ENCODE data around the gene SOX18. TPM values are rescaled to one million over a fixed set of nuclear protein-coding genes. Genes with fewer than 3 reads are reported as not detected.

The SOX18 gene
- total and polyA plus RNA-seq, 10 donors: 7.3 to 63.1 (median 23.9) TPM

DNA sequence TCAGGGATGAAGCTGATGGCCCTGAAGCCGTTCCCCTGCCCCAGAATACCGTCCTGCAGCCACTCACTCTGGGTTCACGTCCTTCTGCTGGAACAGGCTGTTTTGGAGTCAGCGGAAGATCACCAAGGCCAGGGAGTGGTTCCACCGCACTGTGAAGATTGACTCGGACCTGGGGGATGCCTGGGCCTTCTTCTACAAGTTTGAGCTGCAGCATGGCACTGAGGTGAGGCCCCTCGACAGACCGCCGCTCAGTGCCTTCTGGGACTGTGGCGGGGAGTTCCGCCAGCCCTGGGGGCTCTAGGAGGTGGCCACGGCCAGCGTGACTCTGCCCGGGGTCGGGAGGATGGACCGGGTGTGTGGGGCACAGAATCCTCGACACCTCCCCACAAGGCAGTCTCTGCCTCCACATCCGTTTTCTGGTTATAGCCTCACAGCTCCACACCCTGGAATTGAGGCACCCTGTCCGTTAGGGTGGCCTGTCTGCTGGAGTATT lies 17.6 kb downstream of the SOX18 start:
- DNase-seq: no peak
- WGBS, 5 donors: 89 to 94% (median 92%) methylated on average over 13 to 19 of the region's 19 CpGs

DNA sequence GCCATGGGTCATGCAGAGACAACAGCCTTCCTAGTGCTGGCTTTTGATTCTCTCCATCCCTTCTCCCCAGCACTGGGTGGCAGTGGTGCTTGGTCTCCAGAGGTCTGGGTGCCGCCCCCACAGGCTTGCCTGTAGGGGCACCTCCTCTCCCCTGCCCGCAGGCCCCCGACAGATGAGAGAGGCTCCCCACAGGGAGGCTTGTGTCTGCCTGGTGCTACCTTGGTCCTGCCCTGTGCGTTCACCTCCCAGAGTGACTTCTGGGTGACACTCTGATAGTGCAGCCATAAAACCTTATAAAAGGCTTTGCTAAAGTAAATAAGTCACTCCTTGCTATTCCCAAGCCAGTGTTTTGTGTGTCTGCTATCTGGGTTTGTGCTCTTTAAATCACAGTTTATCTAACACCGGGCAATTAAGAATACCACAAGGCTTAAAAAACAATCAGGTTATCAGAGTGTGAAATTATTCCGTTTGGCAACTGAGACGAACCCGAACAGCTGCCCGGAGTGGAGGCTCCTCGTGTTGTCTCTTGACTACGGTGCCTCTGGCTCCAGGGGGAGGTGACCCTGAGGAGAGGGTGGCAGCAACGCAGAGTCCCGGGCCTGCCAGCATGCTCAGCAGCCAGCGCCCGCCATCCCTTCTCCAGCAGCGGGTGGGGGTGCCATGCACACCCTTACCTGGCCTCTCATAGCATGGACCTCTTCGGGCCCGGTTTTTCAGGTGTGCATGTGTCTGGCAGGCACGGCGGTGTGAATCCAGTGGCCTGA lies 18.9 kb downstream of the SOX18 start:
- Histone ChIP-seq H3K4me1 (peaks cover 0 to 24% (median 11%) of the 10 kb centered on the region in 6 donors), H3K4me3 (no peak overlapping the region), H3K36me3 (peaks cover 15 to 100% (median 92%) of the 10 kb centered on the region in 6 donors), H3K27me3 (replicated peaks in 1 of 7) (no peaks in the 10 kb centered on the region), H3K9me3 (no peaks in the 10 kb centered on the region), H3K27ac (no peak overlapping the region)
- DNase-seq: no peak
- intact Hi-C loops (cut with DNase I; ENCODE audit: low total_unique reads): loop anchor here (10.0 kb wide), 1 partner anchor 46 kb away; the partner anchor contains the start of gene PRPF6
- WGBS, 5 donors: 95 to 96% (median 96%) methylated on average over 20 of the region's 20 CpGs
- peak in 1 of 3 donors; percentile 29 for TF ChIP-seq POLR2AphosphoS5 (IDR thresholded peaks at IDR 0.05)
- TF ChIP-seq, protein P1, sequence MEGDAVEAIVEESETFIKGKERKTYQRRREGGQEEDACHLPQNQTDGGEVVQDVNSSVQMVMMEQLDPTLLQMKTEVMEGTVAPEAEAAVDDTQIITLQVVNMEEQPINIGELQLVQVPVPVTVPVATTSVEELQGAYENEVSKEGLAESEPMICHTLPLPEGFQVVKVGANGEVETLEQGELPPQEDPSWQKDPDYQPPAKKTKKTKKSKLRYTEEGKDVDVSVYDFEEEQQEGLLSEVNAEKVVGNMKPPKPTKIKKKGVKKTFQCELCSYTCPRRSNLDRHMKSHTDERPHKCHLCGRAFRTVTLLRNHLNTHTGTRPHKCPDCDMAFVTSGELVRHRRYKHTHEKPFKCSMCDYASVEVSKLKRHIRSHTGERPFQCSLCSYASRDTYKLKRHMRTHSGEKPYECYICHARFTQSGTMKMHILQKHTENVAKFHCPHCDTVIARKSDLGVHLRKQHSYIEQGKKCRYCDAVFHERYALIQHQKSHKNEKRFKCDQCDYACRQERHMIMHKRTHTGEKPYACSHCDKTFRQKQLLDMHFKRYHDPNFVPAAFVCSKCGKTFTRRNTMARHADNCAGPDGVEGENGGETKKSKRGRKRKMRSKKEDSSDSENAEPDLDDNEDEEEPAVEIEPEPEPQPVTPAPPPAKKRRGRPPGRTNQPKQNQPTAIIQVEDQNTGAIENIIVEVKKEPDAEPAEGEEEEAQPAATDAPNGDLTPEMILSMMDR (IDR thresholded peaks at IDR 0.05 in 8 of 11, conservative IDR thresholded peaks at IDR 0.05 in 3 of 11): no peak

More for the DNA sequence above, 17.6 kb downstream of the SOX18 start:
- Histone ChIP-seq H3K9me3 (no peaks in the 10 kb centered on the region), H3K4me3 (no peak overlapping the region), H3K27ac (no peak overlapping the region), H3K27me3 (replicated peaks in 1 of 7) (peaks cover 0 to 6% (median 0%) of the 10 kb centered on the region in 7 donors), H3K36me3 (peaks cover 7 to 89% (median 78%) of the 10 kb centered on the region in 6 donors), H3K4me1 (peaks cover 0 to 37% (median 20%) of the 10 kb centered on the region in 6 donors)
- intact Hi-C loops (cut with DNase I; ENCODE audit: low total_unique reads): loop anchor here (10.0 kb wide), 1 partner anchor 47 kb away; the partner anchor contains the start of gene PRPF6
- TF ChIP-seq, protein P1 (IDR thresholded peaks at IDR 0.05 in 8 of 11, conservative IDR thresholded peaks at IDR 0.05 in 3 of 11): no peak
- TF ChIP-seq POLR2AphosphoS5 (IDR thresholded peaks at IDR 0.05): no peak
- TF ChIP-seq POLR2A (IDR thresholded peaks at IDR 0.05): no peak

DNA sequence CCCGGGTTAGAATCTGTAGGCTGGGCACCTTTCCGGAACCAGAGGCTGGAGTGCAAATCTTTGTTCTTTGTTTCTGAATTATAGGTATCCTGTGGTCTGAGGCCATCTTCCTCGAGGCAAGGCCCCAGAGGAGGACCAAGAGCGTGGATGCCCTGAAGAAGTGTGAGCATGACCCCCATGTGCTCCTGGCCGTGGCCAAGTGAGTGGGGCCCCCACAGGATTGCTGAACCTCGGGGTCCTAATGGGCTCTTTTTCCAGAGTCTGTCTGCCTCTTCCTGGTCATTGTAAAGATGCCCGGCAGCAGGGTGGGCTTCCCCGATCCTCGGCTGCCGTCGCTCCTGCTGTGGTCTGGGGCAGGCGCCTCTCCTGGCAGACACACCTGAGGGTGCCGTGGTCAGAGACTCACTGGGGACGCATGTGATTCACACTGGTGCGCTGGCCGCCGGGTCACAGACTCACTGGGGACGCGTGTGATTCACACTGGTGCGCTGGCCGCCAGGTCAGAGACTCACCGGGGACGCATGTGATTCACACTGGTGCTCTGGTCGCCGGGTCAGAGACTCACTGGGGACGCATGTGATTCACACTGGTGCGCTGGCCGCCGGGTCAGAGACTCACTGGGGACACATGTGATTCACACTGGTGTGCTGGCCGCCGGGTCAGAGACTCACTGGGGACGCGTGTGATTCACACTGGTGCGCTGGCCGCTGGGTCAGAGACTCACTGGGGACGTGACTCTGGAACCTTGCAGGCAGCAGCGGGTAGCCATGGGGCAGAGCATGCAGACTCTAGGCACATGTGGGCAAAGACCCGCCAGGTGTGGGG lies 19.9 kb downstream of the SOX18 start:
- no peak for DNase-seq
- H3K4me1 ChIP-seq: peaks cover 0 to 13% (median 6%) of the 10 kb centered on the region in 6 donors
- intact Hi-C loops (cut with DNase I; ENCODE audit: low total_unique reads): loop anchor here (10.0 kb wide), 1 partner anchor 45 kb away; the partner anchor contains the start of gene PRPF6
- no peak overlapping the region for H3K4me3 ChIP-seq
- H3K9me3 ChIP-seq: no peaks in the 10 kb centered on the region
- no peaks in the 10 kb centered on the region for H3K27me3 ChIP-seq (replicated peaks in 1 of 7)
- no peak overlapping the region for H3K27ac ChIP-seq
- 93 to 96% (median 95%) methylated on average over 24 to 38 of the region's 38 CpGs for WGBS, 5 donors
- peaks cover 15 to 100% (median 98%) of the 10 kb centered on the region in 6 donors for H3K36me3 ChIP-seq
- TF ChIP-seq POLR2A (IDR thresholded peaks at IDR 0.05) (no peak), POLR2AphosphoS5 (IDR thresholded peaks at IDR 0.05) (no peak)
- TF ChIP-seq, protein P1 (IDR thresholded peaks at IDR 0.05 in 8 of 11, conservative IDR thresholded peaks at IDR 0.05 in 3 of 11): no peak

All from spleen (tissue), 11 donors.